AG09309 (cell line): ENCODE measurements around the gene CYREN.

Experiments used
- DNase-seq: peaks from one replicate; pipeline ENCODE4 v3.0.0-alpha.2; 2010; ENCODE audit warnings: low read depth
- H3K4me3 ChIP-seq: 2 replicates; pipeline ENCODE4 v1.5.1; 2011; ENCODE audit warnings: mild to moderate bottlenecking, low read depth, low read length, moderate library complexity; ENCODE audit not compliant: control insufficient read depth
- CTCF ChIP-seq: IDR thresholded peaks from 2 replicates; pipeline ENCODE4 v1.5.1; 2011; ENCODE audit warnings: mild to moderate bottlenecking, low read depth, low read length, inconsistent platforms; ENCODE audit not compliant: insufficient read depth, control insufficient read depth; ENCODE audit errors: missing control alignments

Gene CYREN

GRCh38 chr7:135211179-135211945 is 40.9 kb upstream of the CYREN start, which contains the start of gene WDR91:
Gene WDR91, minus strand, starts transcription at chr7:135211526. Its CDS starts 24 bp downstream, at chr7:135211502.
- DNase-seq: peak; percentile 31
- TF ChIP-seq CTCF: no peak
- H3K4me3 ChIP-seq: peak within 1 kb of the TSS; percentile 90

GRCh38 chr7:135210888-135211178 is 40.3 kb upstream of the CYREN start:
- no peak for DNase-seq
- peak overlapping the region; percentile 73 for H3K4me3 ChIP-seq
- TF ChIP-seq CTCF: no peak

GRCh38 chr7:135209225-135209834 is 38.8 kb upstream of the CYREN start:
- TF ChIP-seq CTCF: no peak
- no peak for DNase-seq
- no peak overlapping the region for H3K4me3 ChIP-seq

- no peak for TF ChIP-seq CTCF
- no peak overlapping the region for H3K4me3 ChIP-seq
- DNase-seq: no peak
Measured at GRCh38 chr7:135208102-135208793, 37.7 kb upstream of the CYREN start.

GRCh38 chr7:135207406-135208101 is 37.0 kb upstream of the CYREN start:
- no peak for TF ChIP-seq CTCF
- H3K4me3 ChIP-seq: no peak overlapping the region
- DNase-seq: no peak

- no peak for DNase-seq
- TF ChIP-seq CTCF: no peak
Measured at GRCh38 chr7:135206941-135207391, 36.5 kb upstream of the CYREN start.

More at GRCh38 chr7:135206941-135207391, 36.5 kb upstream of the CYREN start:
- no peak overlapping the region for H3K4me3 ChIP-seq
